Loucy (cell line): Measurements from ENCODE around the gene EBP.

Experiments used
- H2AFZ ChIP-seq: fragments of 200-600 bp; sonication (generic); 2 replicates; pipeline ENCODE4 v1.6.0; 2016; ENCODE audit warnings: antibody characterized with exemption, mild to moderate bottlenecking, low read length, moderate library complexity
- H3F3A ChIP-seq: fragments of 200-600 bp; 2 replicates; pipeline ENCODE4 v1.6.0; 2016; ENCODE audit warnings: antibody characterized with exemption, low read depth, mild to moderate bottlenecking
- H3K27me3 ChIP-seq: fragments of 200-600 bp; sonication (generic); 2 replicates; pipeline ENCODE4 v1.6.1; 2014; ENCODE audit warnings: low read length, mild to moderate bottlenecking; ENCODE audit not compliant: insufficient read depth, poor library complexity, severe bottlenecking
- H3K36me3 ChIP-seq: fragments of 200-600 bp; sonication (generic); 2 replicates; pipeline ENCODE4 v1.6.1; 2016; ENCODE audit warnings: low read length; ENCODE audit not compliant: insufficient read depth
- H3K4me1 ChIP-seq: fragments of 200-600 bp; sonication (generic); 2 replicates; pipeline ENCODE4 v1.5.1; 2014; ENCODE audit warnings: low read length, mild to moderate bottlenecking; ENCODE audit not compliant: insufficient read depth, poor library complexity, severe bottlenecking
- H3K4me2 ChIP-seq: fragments of 200-600 bp; sonication (generic); 2 replicates; pipeline ENCODE4 v1.6.0; 2014; ENCODE audit warnings: antibody characterized with exemption, low read length, low read depth, mild to moderate bottlenecking; ENCODE audit not compliant: poor library complexity, severe bottlenecking
- H3K4me3 ChIP-seq: fragments of 200-600 bp; sonication (generic); 2 replicates; pipeline ENCODE4 v1.5.1; 2014; ENCODE audit warnings: low read length, mild to moderate bottlenecking, mixed read lengths; ENCODE audit not compliant: poor library complexity, severe bottlenecking
- H3K79me2 ChIP-seq: fragments of 200-600 bp; sonication (generic); 2 replicates; pipeline ENCODE4 v1.6.1; 2014; ENCODE audit warnings: low read length; ENCODE audit not compliant: insufficient read depth
- H3K9ac ChIP-seq: fragments of 200-600 bp; sonication (generic); 2 replicates; pipeline ENCODE4 v1.6.0; 2014; ENCODE audit warnings: mild to moderate bottlenecking, low read depth, low read length, moderate library complexity; ENCODE audit not compliant: poor library complexity, severe bottlenecking
- H3K9me2 ChIP-seq: fragments of 200-600 bp; sonication (generic); replicated peaks from 2 replicates; pipeline ENCODE4 v1.6.1; 2016; ENCODE audit warnings: low read depth, low read length, mixed read lengths
- H3K9me3 ChIP-seq: fragments of 200-600 bp; sonication (generic); 2 replicates; pipeline ENCODE4 v1.6.1; 2014; ENCODE audit warnings: mild to moderate bottlenecking, antibody characterized with exemption, low read length, low read depth; ENCODE audit not compliant: insufficient read depth
- H4K20me1 ChIP-seq: fragments of 200-600 bp; sonication (generic); 2 replicates; pipeline ENCODE4 v1.6.0; 2014; ENCODE audit warnings: antibody characterized with exemption, low read length, mild to moderate bottlenecking; ENCODE audit not compliant: insufficient read depth, poor library complexity, severe bottlenecking
- EZH2phosphoT487 ChIP-seq: fragments of 200-600 bp; IDR thresholded peaks from 2 replicates; pipeline ENCODE4 v1.6.1; 2018; ENCODE audit warnings: antibody characterized with exemption, mild to moderate bottlenecking, moderate library complexity, borderline replicate concordance
- TF ChIP-seq, protein P1 (sequence below): fragments of 200-600 bp; sonication (generic); conservative IDR thresholded peaks from 2 replicates; pipeline ENCODE4 v1.5.1; 2014; ENCODE audit warnings: mild to moderate bottlenecking, antibody characterized with exemption, low read length

The EBP gene

GRCh38 chrX:48538641-48539344, 17.2 kb downstream of the EBP start:
- H3K9me3 ChIP-seq = no peaks in the 10 kb centered on the region
- H3K36me3 ChIP-seq = no peaks in the 10 kb centered on the region
- TF ChIP-seq, protein P1, sequence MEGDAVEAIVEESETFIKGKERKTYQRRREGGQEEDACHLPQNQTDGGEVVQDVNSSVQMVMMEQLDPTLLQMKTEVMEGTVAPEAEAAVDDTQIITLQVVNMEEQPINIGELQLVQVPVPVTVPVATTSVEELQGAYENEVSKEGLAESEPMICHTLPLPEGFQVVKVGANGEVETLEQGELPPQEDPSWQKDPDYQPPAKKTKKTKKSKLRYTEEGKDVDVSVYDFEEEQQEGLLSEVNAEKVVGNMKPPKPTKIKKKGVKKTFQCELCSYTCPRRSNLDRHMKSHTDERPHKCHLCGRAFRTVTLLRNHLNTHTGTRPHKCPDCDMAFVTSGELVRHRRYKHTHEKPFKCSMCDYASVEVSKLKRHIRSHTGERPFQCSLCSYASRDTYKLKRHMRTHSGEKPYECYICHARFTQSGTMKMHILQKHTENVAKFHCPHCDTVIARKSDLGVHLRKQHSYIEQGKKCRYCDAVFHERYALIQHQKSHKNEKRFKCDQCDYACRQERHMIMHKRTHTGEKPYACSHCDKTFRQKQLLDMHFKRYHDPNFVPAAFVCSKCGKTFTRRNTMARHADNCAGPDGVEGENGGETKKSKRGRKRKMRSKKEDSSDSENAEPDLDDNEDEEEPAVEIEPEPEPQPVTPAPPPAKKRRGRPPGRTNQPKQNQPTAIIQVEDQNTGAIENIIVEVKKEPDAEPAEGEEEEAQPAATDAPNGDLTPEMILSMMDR = no peak
- no peak for TF ChIP-seq EZH2phosphoT487
- H3K4me2 ChIP-seq = peak overlapping the region; percentile 64
- H3K79me2 ChIP-seq = peaks cover 13% of the 10 kb centered on the region
- H2AFZ ChIP-seq = peak overlapping the region; percentile 36; the same call in 1 of the 2 replicates
- H3K4me1 ChIP-seq = peaks cover 18% of the 10 kb centered on the region
- H3K27me3 ChIP-seq = no peaks in the 10 kb centered on the region
- H3K9ac ChIP-seq = no peak overlapping the region
- no peaks in the 10 kb centered on the region for H4K20me1 ChIP-seq
- no peaks in the 10 kb centered on the region for H3K9me2 ChIP-seq
- no peaks in the 10 kb centered on the region for H3F3A ChIP-seq
- H3K4me3 ChIP-seq = peak overlapping the region; percentile 85

- Histone ChIP-seq H3K4me2 (peak within 1 kb of the TSS; percentile 95), H3K27me3 (no peaks in the 10 kb centered on the region), H3K9ac (peak within 1 kb of the TSS; percentile 82), H3K9me2 (no peaks in the 10 kb centered on the region), H3F3A (no peaks in the 10 kb centered on the region), H3K9me3 (no peaks in the 10 kb centered on the region), H3K4me1 (peaks cover 18% of the 10 kb centered on the region), H4K20me1 (no peaks in the 10 kb centered on the region), H3K79me2 (peaks cover 13% of the 10 kb centered on the region), H3K36me3 (no peaks in the 10 kb centered on the region), H3K4me3 (peak within 1 kb of the TSS; percentile 85), H2AFZ (peak within 1 kb of the TSS; percentile 75; the same call in 1 of the 2 replicates)
- TF ChIP-seq, protein P1 = peak; percentile 31; the same call in 1 of the 2 replicates
- no peak for TF ChIP-seq EZH2phosphoT487
Observed at GRCh38 chrX:48539345-48540027, 17.9 kb downstream of the EBP start, which contains the start of gene TBC1D25. TSS of gene TBC1D25 (plus strand) at chrX:48539714. CDS start at chrX:48539798, 84 bp downstream.

DNA sequence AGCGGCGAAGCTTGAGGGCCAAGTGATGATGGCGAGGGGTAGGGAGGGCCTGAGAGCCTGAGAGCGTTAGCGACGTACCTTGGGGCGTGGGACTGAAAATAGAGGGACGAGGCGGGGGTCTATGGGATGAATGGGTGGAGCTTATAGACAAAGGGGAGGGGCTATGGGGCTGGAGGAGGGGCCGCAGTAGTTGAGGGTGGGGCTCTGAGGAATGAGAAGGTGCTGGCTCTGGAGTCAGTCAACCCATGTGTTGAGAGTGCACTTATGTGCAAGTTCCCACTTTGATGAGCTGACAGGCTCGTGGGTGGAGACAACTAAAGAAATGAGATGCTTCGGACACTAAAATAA, 18.4 kb downstream of the EBP start:
- H3K36me3 ChIP-seq = no peaks in the 10 kb centered on the region
- H3K4me1 ChIP-seq = peaks cover 18% of the 10 kb centered on the region
- no peaks in the 10 kb centered on the region for H3F3A ChIP-seq
- peak overlapping the region; percentile 75; the same call in 1 of the 2 replicates for H2AFZ ChIP-seq
- H3K79me2 ChIP-seq = peaks cover 13% of the 10 kb centered on the region
- H3K27me3 ChIP-seq = no peaks in the 10 kb centered on the region
- peak overlapping the region; percentile 85 for H3K4me3 ChIP-seq
- H3K9me3 ChIP-seq = no peaks in the 10 kb centered on the region
- no peak for TF ChIP-seq EZH2phosphoT487
- TF ChIP-seq, protein P1 = no peak
- H3K4me2 ChIP-seq = peak overlapping the region; percentile 95
- H4K20me1 ChIP-seq = no peaks in the 10 kb centered on the region
- peak overlapping the region; percentile 82 for H3K9ac ChIP-seq
- no peaks in the 10 kb centered on the region for H3K9me2 ChIP-seq
